Stimulated activated CD8-positive, alpha-beta memory T cell treated with anti-CD3 and anti-CD28 coated beads, Interleukin-12 subunit alpha, Interleukin-12 subunit beta, amount 100 ng/mL, for 24 hours (primary cell): ENCODE results near the gene SYNE4.
"Not testable (repeated sequence)": the region's sequence is repeated elsewhere in the genome, so short reads cannot be mapped to it uniquely, and the experiment has no call there.

Experiments used
- DNase-seq: peaks from one replicate; pipeline ENCODE4 v3.0.0-alpha.2; 2020; ENCODE audit errors: extremely low read depth

Gene SYNE4

GRCh38 chr19:36008336-36008978, at the start of gene SYNE4:
Gene SYNE4, minus strand, starts transcription at chr19:36008813. Its CDS starts 132 bp downstream, at chr19:36008681.
- DNase-seq: no peak

GRCh38 chr19:36054733-36055686, 46.4 kb upstream of the SYNE4 start, which contains the start of gene WDR62:
Gene WDR62, plus strand, starts transcription at chr19:36054897. Its CDS starts 75 bp downstream, at chr19:36054972.
- DNase-seq: peak; percentile 83

- DNase-seq: peak; percentile 100
These were observed 45.6 kb upstream of the SYNE4 start, which contains the start of gene THAP8 for GRCh38 chr19:36054119-36054732. Gene THAP8, minus strand, starts transcription at chr19:36054285. Its CDS starts 68 bp downstream, at chr19:36054217.

GRCh38 chr19:36051637-36052036, 43.0 kb upstream of the SYNE4 start:
- no peak for DNase-seq

- no peak for DNase-seq
These were observed 42.6 kb upstream of the SYNE4 start for GRCh38 chr19:36051236-36051635.

GRCh38 chr19:36049080-36049698, 40.6 kb upstream of the SYNE4 start:
- DNase-seq: no peak

- DNase-seq: no peak
These were observed 39.2 kb upstream of the SYNE4 start for GRCh38 chr19:36047835-36048234.

- no peak for DNase-seq
These were observed 37.9 kb upstream of the SYNE4 start for GRCh38 chr19:36046443-36047050.

GRCh38 chr19:36043952-36044351, 35.3 kb upstream of the SYNE4 start:
- no peak for DNase-seq

GRCh38 chr19:36041831-36042230, 33.2 kb upstream of the SYNE4 start:
- DNase-seq: no peak

- DNase-seq: not testable (repeated sequence)
These were observed 32.5 kb upstream of the SYNE4 start for GRCh38 chr19:36041092-36041491.

- no peak for DNase-seq
These were observed 31.9 kb upstream of the SYNE4 start for GRCh38 chr19:36040495-36040894.

GRCh38 chr19:36032251-36033104, 23.9 kb upstream of the SYNE4 start, which contains the start of gene CLIP3:
Gene CLIP3, minus strand, starts transcription at chr19:36032873. Its CDS starts 516 bp downstream, at chr19:36032357.
- no peak for DNase-seq

GRCh38 chr19:36031308-36031707, 22.7 kb upstream of the SYNE4 start:
- DNase-seq: no peak

- DNase-seq: no peak
These were observed 21.9 kb upstream of the SYNE4 start for GRCh38 chr19:36030264-36031148.

- no peak for DNase-seq
These were observed 19.9 kb upstream of the SYNE4 start for GRCh38 chr19:36028313-36029041.

GRCh38 chr19:36027696-36028095, 19.1 kb upstream of the SYNE4 start:
- no peak for DNase-seq

- DNase-seq: no peak
These were observed 17.7 kb upstream of the SYNE4 start for GRCh38 chr19:36026091-36026876.
